GM23338 (cell line): ENCODE data around the gene ZNF281. TPM values are rescaled to one million over a fixed set of nuclear protein-coding genes. Genes with fewer than 3 reads are reported as not detected.
A peak's percentile ranks its signal among the peaks of the same experiment; 100 is the strongest.

Source experiments
- ATAC-seq: fragments of 200-7000 bp; cut with Tn5 transposase; 3 replicates; pipeline ENCODE4 v1.9.1; 2020
- DNase-seq: peaks from one replicate; pipeline ENCODE4 v3.0.0-alpha.2; 2015; ENCODE audit warnings: low spot score
- H2AFZ ChIP-seq: fragments of 200-600 bp; sonication (generic); 2 replicates; pipeline ENCODE4 v1.8.0; 2016; ENCODE audit warnings: antibody characterized with exemption, mild to moderate bottlenecking, moderate library complexity
- H3F3A ChIP-seq: fragments of 200-600 bp; sonication (generic); replicated peaks from 2 replicates; pipeline ENCODE4 v1.8.0; 2017; ENCODE audit warnings: antibody characterized with exemption, mixed run types, low read depth
- H3K27ac ChIP-seq: fragments of 200-600 bp; sonication (generic); 2 replicates; pipeline ENCODE4 v1.6.1; 2016; ENCODE audit warnings: low read depth
- H3K27me3 ChIP-seq: fragments of 200-600 bp; sonication (generic); 2 replicates; pipeline ENCODE4 v1.8.0; 2016; ENCODE audit warnings: mild to moderate bottlenecking, mixed run types, moderate library complexity; ENCODE audit not compliant: insufficient read depth
- H3K36me3 ChIP-seq: fragments of 200-600 bp; sonication (generic); 2 replicates; pipeline ENCODE4 v1.8.0; 2016; ENCODE audit warnings: mild to moderate bottlenecking; ENCODE audit not compliant: insufficient read depth
- H3K4me1 ChIP-seq: fragments of 200-600 bp; sonication (generic); 2 replicates; pipeline ENCODE4 v1.8.0; 2016; ENCODE audit warnings: mild to moderate bottlenecking, moderate library complexity; ENCODE audit not compliant: insufficient read depth
- H3K4me2 ChIP-seq: fragments of 200-600 bp; sonication (generic); 2 replicates; pipeline ENCODE4 v1.7.1; 2017; ENCODE audit warnings: mixed run types
- H3K4me3 ChIP-seq: fragments of 200-600 bp; sonication (generic); 2 replicates; pipeline ENCODE4 v1.6.1; 2016; ENCODE audit warnings: mixed run types
- H3K79me2 ChIP-seq: fragments of 200-600 bp; sonication (generic); replicated peaks from 2 replicates; pipeline ENCODE4 v1.8.0; 2017; ENCODE audit warnings: mild to moderate bottlenecking; ENCODE audit not compliant: insufficient read depth
- H3K9me2 ChIP-seq: fragments of 200-600 bp; sonication (generic); 2 replicates; pipeline ENCODE4 v1.8.0; 2017; ENCODE audit not compliant: insufficient read depth
- H4K20me1 ChIP-seq: fragments of 200-600 bp; sonication (generic); replicated peaks from 2 replicates; pipeline ENCODE4 v1.8.0; 2017; ENCODE audit warnings: mild to moderate bottlenecking; ENCODE audit not compliant: insufficient read depth
- H3K27ac Mint-ChIP-seq: 2 replicates; pipeline ENCODE4 v1.8.0; 2020; ENCODE audit warnings: inconsistent platforms, mild to moderate bottlenecking, moderate library complexity, mixed read lengths
- H3K27me3 Mint-ChIP-seq: 3 replicates; pipeline ENCODE4 v1.8.0; 2022; ENCODE audit warnings: low read depth, mild to moderate bottlenecking, moderate library complexity, mixed read lengths, inconsistent platforms; ENCODE audit not compliant: insufficient read depth, poor library complexity
- H3K36me3 Mint-ChIP-seq: 3 replicates; pipeline ENCODE4 v1.8.0; 2021; ENCODE audit warnings: low read depth, mild to moderate bottlenecking, inconsistent platforms, moderate library complexity, mixed read lengths
- H3K4me1 Mint-ChIP-seq: 3 replicates; pipeline ENCODE4 v1.8.0; 2020; ENCODE audit warnings: mild to moderate bottlenecking, inconsistent platforms, mixed read lengths
- H3K4me3 Mint-ChIP-seq: 3 replicates; pipeline ENCODE4 v1.8.0; 2021; ENCODE audit warnings: moderate library complexity, mild to moderate bottlenecking, inconsistent platforms, mixed read lengths
- H3K9me3 Mint-ChIP-seq: 3 replicates; pipeline ENCODE4 v1.8.0; 2020; ENCODE audit warnings: moderate library complexity, mild to moderate bottlenecking, inconsistent platforms, mixed read lengths
- CREB1 ChIP-seq: fragments of 250-450 bp; sonication (Bioruptor Pico); IDR thresholded peaks from 2 replicates; pipeline ENCODE4 v1.5.0; 2020; ENCODE audit warnings: low read depth, mild to moderate bottlenecking, moderate library complexity
- CTCF ChIP-seq, 2 experiments: fragments of 200-600 bp in 1 of 2; sonication (generic) in 1 of 2; conservative IDR thresholded peaks; 2 replicates each; pipeline versions ENCODE4 v1.5.1 to v1.6.1; 2016 to 2017; ENCODE audit warnings: antibody characterized with exemption in 2 of 2, low read depth in 2 of 2, mild to moderate bottlenecking in 2 of 2, moderate library complexity in 1 of 2
- ETS1 ChIP-seq: IDR thresholded peaks from 2 replicates; pipeline ENCODE4 v1.6.1; 2016; ENCODE audit warnings: antibody characterized with exemption
- EZH2 ChIP-seq: fragments of 200-600 bp; sonication (generic); IDR thresholded peaks from one replicate; pipeline ENCODE4 v1.8.0; 2017; ENCODE audit warnings: antibody characterized with exemption, mild to moderate bottlenecking, low read depth; ENCODE audit not compliant: unreplicated experiment
- JUNB ChIP-seq: IDR thresholded peaks from one replicate; pipeline ENCODE4 v1.6.1; 2016; ENCODE audit warnings: antibody characterized with exemption; ENCODE audit not compliant: unreplicated experiment
- NANOG ChIP-seq: IDR thresholded peaks from 2 replicates; pipeline ENCODE4 v1.6.1; 2016; ENCODE audit warnings: antibody characterized with exemption, borderline replicate concordance
- REST ChIP-seq: IDR thresholded peaks from one replicate; pipeline ENCODE4 v1.6.1; 2018; ENCODE audit warnings: antibody characterized with exemption; ENCODE audit not compliant: unreplicated experiment
- ZNF114 ChIP-seq: fragments of 250-450 bp; sonication (Bioruptor Pico); IDR thresholded peaks from 2 replicates; pipeline ENCODE4 v1.5.0; 2020; ENCODE audit warnings: mild to moderate bottlenecking, moderate library complexity
- ZNF331 ChIP-seq: fragments of 250-450 bp; sonication (Bioruptor Pico); IDR thresholded peaks from 2 replicates; pipeline ENCODE4 v1.5.0; 2020; ENCODE audit warnings: low read depth, mild to moderate bottlenecking, moderate library complexity
- polyA plus RNA-seq: library from polyadenylated mRNA; unstranded; fragments of >200 nt; fragmentation: Nextera tagmentation; extraction: Ambion mirVana; gene quantifications from 2 replicates; pipeline ENCODE4 v1.2.1, GENCODE V29; 2016
- total RNA-seq: library from RNA; depleted of rRNA; stranded (reverse); fragments of >200 nt; shearing (Covaris generic); gene quantifications from 2 replicates; pipeline ENCODE4 v1.2.3, GENCODE V29; 2014

ZNF281 gene
- total and polyA plus RNA-seq, 2 experiments from 2014 or later = 62.1 to 79.3 TPM

- Histone ChIP-seq H3K9me2 (no peaks in the 10 kb centered on the region), H3K4me3 (peak overlapping the region; percentile 56), H3K4me2 (peak overlapping the region; percentile 80), H4K20me1 (peaks cover 38% of the 10 kb centered on the region), H3K4me1 (peaks cover 59% of the 10 kb centered on the region), H3F3A (no peaks in the 10 kb centered on the region), H3K27ac (peak overlapping the region; percentile 76), H3K36me3 (peaks cover 36% of the 10 kb centered on the region), H2AFZ (no peak overlapping the region), H3K79me2 (peaks cover 79% of the 10 kb centered on the region), H3K27me3 (no peaks in the 10 kb centered on the region)
- DNase-seq (peak; percentile 57), ATAC-seq (peak; percentile 5)
- Mint-ChIP-seq H3K4me3 (peak overlapping the region; percentile 94), H3K4me1 (peaks cover 57% of the 10 kb centered on the region), H3K36me3 (peaks cover 62% of the 10 kb centered on the region), H3K27me3 (peaks cover 18% of the 10 kb centered on the region), H3K27ac (peak overlapping the region; percentile 98; the same call in 1 of the 2 replicates), H3K9me3 (peaks cover 13% of the 10 kb centered on the region; the same call in 2 of the 3 replicates)
- TF ChIP-seq ZNF114 (CRISPR knock-in tag) (no peak), CTCF (conservative IDR thresholded peaks at IDR 0.05; ENCODE audit: low read depth in 2 of 2) (peak in 1 of 2 experiments; percentile 49; a peak in 2 of 4 replicates)
These were observed 554 bp downstream of the ZNF281 start for GRCh38 chr1:200409203-200409760.

GRCh38 chr1:200406161-200406797 is 3.6 kb downstream of the ZNF281 start:
- peak overlapping the region; percentile 80 for H3K4me2 ChIP-seq
- peaks cover 16% of the 10 kb centered on the region for H3K27me3 Mint-ChIP-seq
- peak overlapping the region; percentile 56 for H3K4me3 ChIP-seq
- H3K27ac Mint-ChIP-seq = no peak overlapping the region
- H3K9me2 ChIP-seq = no peaks in the 10 kb centered on the region
- H3K79me2 ChIP-seq = peaks cover 84% of the 10 kb centered on the region
- peak overlapping the region; percentile 16; the same call in 1 of the 2 replicates for H3K27ac ChIP-seq
- no peak for ATAC-seq
- H3K4me1 Mint-ChIP-seq = peaks cover 68% of the 10 kb centered on the region
- peaks cover 13% of the 10 kb centered on the region; the same call in 2 of the 3 replicates for H3K9me3 Mint-ChIP-seq
- H3K36me3 Mint-ChIP-seq = peaks cover 68% of the 10 kb centered on the region
- H2AFZ ChIP-seq = no peak overlapping the region
- TF ChIP-seq ETS1 = no peak
- no peak for TF ChIP-seq ZNF114 (CRISPR knock-in tag)
- no peak for TF ChIP-seq NANOG
- TF ChIP-seq JUNB = peak; percentile 44
- peak overlapping the region; percentile 78 for H3K4me3 Mint-ChIP-seq
- H3K4me1 ChIP-seq = peaks cover 51% of the 10 kb centered on the region
- H4K20me1 ChIP-seq = peaks cover 48% of the 10 kb centered on the region
- DNase-seq = no peak
- no peaks in the 10 kb centered on the region for H3K27me3 ChIP-seq
- H3K36me3 ChIP-seq = peaks cover 41% of the 10 kb centered on the region
- no peaks in the 10 kb centered on the region for H3F3A ChIP-seq

GRCh38 chr1:200405264-200405663 is 4.6 kb downstream of the ZNF281 start:
- peaks cover 68% of the 10 kb centered on the region for H3K36me3 Mint-ChIP-seq
- Histone ChIP-seq H3K36me3 (peaks cover 41% of the 10 kb centered on the region), H3K4me1 (peaks cover 55% of the 10 kb centered on the region), H3F3A (no peaks in the 10 kb centered on the region), H3K27me3 (no peaks in the 10 kb centered on the region), H2AFZ (no peak overlapping the region), H3K4me2 (peak overlapping the region; percentile 80), H3K79me2 (peaks cover 94% of the 10 kb centered on the region), H3K9me2 (no peaks in the 10 kb centered on the region), H3K4me3 (peak overlapping the region; percentile 56), H3K27ac (peak overlapping the region; percentile 7; the same call in 1 of the 2 replicates), H4K20me1 (peaks cover 48% of the 10 kb centered on the region)
- H3K27ac Mint-ChIP-seq = no peak overlapping the region
- ATAC-seq (no peak), DNase-seq (no peak)
- peaks cover 13% of the 10 kb centered on the region; the same call in 2 of the 3 replicates for H3K9me3 Mint-ChIP-seq
- H3K27me3 Mint-ChIP-seq = peaks cover 10% of the 10 kb centered on the region
- peaks cover 70% of the 10 kb centered on the region for H3K4me1 Mint-ChIP-seq
- peak overlapping the region; percentile 78 for H3K4me3 Mint-ChIP-seq
- TF ChIP-seq ZNF114 (CRISPR knock-in tag) (no peak), EZH2 (no peak), ZNF331 (CRISPR knock-in tag) (no peak), JUNB (no peak), CREB1 (CRISPR knock-in tag) (no peak), REST (no peak)
